Uterus (tissue), 4 donors: Measurements from ENCODE around the gene PPP1R26. TPM values are rescaled to one million over a fixed set of nuclear protein-coding genes. Genes with fewer than 3 reads are reported as not detected.

Experiments used
- DNase-seq, 2 donors: peaks; one replicate each; pipeline ENCODE4 v3.0.0-alpha.2; 2019 to 2020
- H3K27ac ChIP-seq, 2 donors: fragments of 200-600 bp; sonication (generic); 1 replicate in 1 of 2; 2 replicates in 1 of 2; pipeline ENCODE4 v1.5.1; 2016 to 2018
- H3K27me3 ChIP-seq, 2 donors: fragments of 200-600 bp; sonication (generic); one replicate each; pipeline ENCODE4 v1.5.1; 2018 to 2019; ENCODE audit warnings: control low read depth in 1 of 2
- H3K36me3 ChIP-seq, 2 donors: fragments of 200-600 bp; sonication (generic); one replicate each; pipeline ENCODE4 v1.5.1; 2019; ENCODE audit warnings: control low read depth in 1 of 2
- H3K4me1 ChIP-seq, 2 donors: fragments of 200-600 bp; sonication (generic); one replicate each; pipeline ENCODE4 v1.5.1; 2018 to 2019; ENCODE audit warnings: control low read depth in 1 of 2
- H3K4me3 ChIP-seq, 2 donors: fragments of 200-600 bp; sonication (generic); 1 replicate in 1 of 2; 2 replicates in 1 of 2; pipeline ENCODE4 v1.5.1; 2018 to 2019; ENCODE audit warnings: mild to moderate bottlenecking in 1 of 2
- H3K9me3 ChIP-seq, 2 donors: fragments of 200-600 bp; sonication (generic); one replicate each; pipeline ENCODE4 v1.5.1; 2019; ENCODE audit warnings: control low read depth in 1 of 2
- CTCF ChIP-seq, 4 experiments: fragments of 200-600 bp in 2 of 4; fragments of 450-650 bp in 2 of 4; sonication (generic) in 2 of 4; IDR thresholded peaks; one replicate each; pipeline ENCODE4 v1.5.1; 2016 to 2019; ENCODE audit warnings: antibody characterized with exemption in 4 of 4, mild to moderate bottlenecking in 2 of 4, moderate library complexity in 1 of 4
- POLR2A ChIP-seq, 2 donors: fragments of 450-650 bp; IDR thresholded peaks; one replicate each; pipeline ENCODE4 v1.6.1; 2016; ENCODE audit warnings: antibody characterized with exemption in 2 of 2, mild to moderate bottlenecking in 1 of 2, moderate library complexity in 1 of 2
- intact Hi-C: fragments of 100-400 bp; cut with DNase I; formaldehyde crosslinking; loops from one replicate; pipeline ENCODE4 v1.15.1; 2023; ENCODE audit warnings: low total_unique reads
- total RNA-seq, 4 donors: library from RNA; depleted of rRNA in 3 of 4; stranded (reverse); fragments of >200 nt in 3 of 4; gene quantifications; one replicate each; pipeline versions ENCODE4 v1.1.0 to v1.2.4, GENCODE V29; 2014 to 2023
- donor health status: DM: yes; HTN: yes; CAD: no.

Gene PPP1R26
- total RNA-seq, 4 donors from 2014 or later: 3.6 to 16.4 (median 10.6) TPM

DNA sequence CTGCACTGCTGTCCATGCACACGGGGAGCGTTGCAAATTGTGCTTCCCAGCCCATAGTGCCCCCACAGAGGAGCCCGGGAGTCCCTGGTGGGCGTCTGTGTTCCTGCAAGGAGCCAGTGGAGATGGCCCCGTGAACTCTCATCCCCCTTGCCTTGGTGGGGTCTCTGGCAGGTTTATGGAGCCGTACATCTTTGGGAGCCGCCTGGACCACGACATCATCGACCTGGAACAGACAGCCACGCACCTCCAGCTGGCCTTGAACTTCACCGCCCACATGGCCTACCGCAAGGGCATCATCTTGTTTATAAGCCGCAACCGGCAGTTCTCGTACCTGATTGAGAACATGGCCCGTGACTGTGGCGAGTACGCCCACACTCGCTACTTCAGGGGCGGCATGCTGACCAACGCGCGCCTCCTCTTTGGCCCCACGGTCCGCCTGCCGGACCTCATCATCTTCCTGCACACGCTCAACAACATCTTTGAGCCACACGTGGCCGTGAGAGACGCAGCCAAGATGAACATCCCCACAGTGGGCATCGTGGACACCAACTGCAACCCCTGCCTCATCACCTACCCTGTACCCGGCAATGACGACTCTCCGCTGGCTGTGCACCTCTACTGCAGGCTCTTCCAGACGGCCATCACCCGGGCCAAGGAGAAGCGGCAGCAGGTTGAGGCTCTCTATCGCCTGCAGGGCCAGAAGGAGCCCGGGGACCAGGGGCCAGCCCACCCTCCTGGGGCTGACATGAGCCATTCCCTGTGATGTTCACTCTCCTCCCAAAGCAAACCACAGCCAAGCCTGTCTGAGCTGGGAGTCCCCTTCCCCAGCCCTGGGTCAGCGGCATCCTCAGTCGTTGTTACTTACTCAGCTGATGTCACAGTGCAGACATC is 24.0 kb downstream of the PPP1R26 start:
- Histone ChIP-seq H3K4me3 (no peak overlapping the region), H3K27me3 (no peaks in the 10 kb centered on the region), H3K36me3 (no peaks in the 10 kb centered on the region), H3K9me3 (no peaks in the 10 kb centered on the region), H3K4me1 (peaks cover 2 to 16% of the 10 kb centered on the region in 2 donors), H3K27ac (no peak overlapping the region)
- TF ChIP-seq POLR2A (IDR thresholded peaks at IDR 0.05) (no peak), CTCF (IDR thresholded peaks at IDR 0.05) (no peak)
- intact Hi-C loops: no loop called here
- no peak for DNase-seq

GRCh38 chr9:135504262-135505243 is 25.0 kb downstream of the PPP1R26 start:
- intact Hi-C loops: no loop called here
- Histone ChIP-seq H3K4me1 (peaks cover 2 to 16% of the 10 kb centered on the region in 2 donors), H3K27me3 (no peaks in the 10 kb centered on the region), H3K4me3 (no peak overlapping the region), H3K9me3 (no peaks in the 10 kb centered on the region), H3K36me3 (no peaks in the 10 kb centered on the region), H3K27ac (no peak overlapping the region)
- peak; percentile 37 to 40 for DNase-seq
- no peak for TF ChIP-seq POLR2A (IDR thresholded peaks at IDR 0.05)
- TF ChIP-seq CTCF (IDR thresholded peaks at IDR 0.05): peak; percentile 29 to 59 (median 46)

DNA sequence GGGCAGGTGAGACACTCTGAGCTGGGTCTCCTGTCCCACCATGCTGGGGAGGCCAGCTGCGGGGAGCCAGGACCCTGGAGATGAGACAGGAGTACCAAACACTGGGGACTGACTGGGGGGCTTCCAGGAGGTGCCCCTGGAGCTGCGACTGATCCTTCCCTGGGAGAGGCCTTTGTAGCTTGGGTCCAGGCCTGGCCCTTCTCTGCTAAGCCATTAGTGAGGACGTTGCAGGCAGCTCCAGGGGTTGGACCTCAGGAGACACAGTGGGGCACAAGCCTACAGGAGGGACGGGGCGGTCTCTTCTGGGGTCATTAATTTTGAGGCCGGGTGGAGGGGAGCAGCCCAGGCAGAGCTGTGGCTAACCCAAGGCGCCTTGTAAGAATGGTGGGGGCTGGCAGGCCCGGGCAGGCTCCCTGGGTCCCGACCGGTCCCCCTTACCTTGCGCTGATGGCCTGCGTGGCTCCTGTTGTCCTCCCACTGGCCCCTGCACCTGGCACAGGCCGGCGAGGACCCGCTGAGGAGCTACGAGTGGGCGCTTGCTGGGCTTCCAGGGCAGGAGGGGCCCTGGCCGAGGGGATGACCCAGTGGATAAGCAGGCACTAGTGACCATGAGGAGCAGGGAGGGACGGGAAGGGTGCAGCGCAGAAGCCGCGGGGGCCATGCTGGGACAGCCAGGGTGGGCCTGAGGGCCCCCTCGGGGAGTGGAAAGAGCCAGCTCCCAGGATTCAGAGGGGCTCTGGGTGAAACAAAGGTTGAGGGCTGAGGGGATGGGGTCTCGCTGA is 26.0 kb downstream of the PPP1R26 start:
- DNase-seq: no peak
- Histone ChIP-seq H3K27me3 (no peaks in the 10 kb centered on the region), H3K4me1 (peaks cover 2 to 16% of the 10 kb centered on the region in 2 donors), H3K36me3 (no peaks in the 10 kb centered on the region), H3K27ac (no peak overlapping the region), H3K9me3 (no peaks in the 10 kb centered on the region), H3K4me3 (no peak overlapping the region)
- no peak for TF ChIP-seq CTCF (IDR thresholded peaks at IDR 0.05)
- TF ChIP-seq POLR2A (IDR thresholded peaks at IDR 0.05): peak in 1 of 2 donors; percentile 12
- intact Hi-C loops: no loop called here

DNA sequence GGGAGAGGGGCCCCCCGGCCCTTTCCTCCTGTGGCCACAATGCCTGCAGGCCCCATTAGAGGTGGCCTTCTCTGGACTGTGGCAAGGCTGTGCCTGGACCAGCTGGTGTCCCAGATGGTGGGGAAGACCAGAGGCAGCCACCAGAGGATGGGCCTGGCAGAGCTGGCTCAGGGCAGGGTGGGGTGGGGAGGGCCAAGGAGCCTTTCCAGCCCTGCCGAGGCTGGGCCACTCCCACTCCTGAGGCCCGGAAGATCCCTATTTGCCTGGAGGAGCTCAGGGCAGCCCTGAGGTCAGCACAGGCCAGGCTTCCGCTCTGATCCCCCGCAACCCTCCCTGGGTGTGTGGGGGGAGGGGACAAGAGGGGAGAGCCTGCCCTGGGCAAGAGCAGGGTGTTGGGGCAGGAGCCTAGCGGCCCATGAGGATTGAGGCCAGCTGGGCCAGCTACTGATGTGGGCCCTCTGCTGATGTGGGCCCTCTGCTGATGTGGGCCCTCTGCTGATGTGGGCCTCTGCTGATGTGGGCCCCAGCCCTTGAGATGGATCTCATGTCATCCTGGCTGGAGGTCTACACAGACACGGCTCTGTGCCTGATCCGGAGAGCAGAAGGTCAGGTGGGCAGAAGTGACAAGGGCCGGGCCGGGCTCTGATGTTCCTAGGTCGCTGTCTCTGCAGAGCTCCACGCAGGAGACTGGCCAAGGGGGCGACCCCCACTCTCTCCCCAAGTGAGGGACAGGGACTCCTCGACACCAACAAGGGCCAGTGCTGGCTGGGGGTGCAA is 26.9 kb downstream of the PPP1R26 start:
- Histone ChIP-seq H3K4me3 (no peak overlapping the region), H3K27ac (no peak overlapping the region), H3K4me1 (peaks cover 2 to 10% of the 10 kb centered on the region in 2 donors), H3K36me3 (no peaks in the 10 kb centered on the region), H3K9me3 (no peaks in the 10 kb centered on the region), H3K27me3 (no peaks in the 10 kb centered on the region)
- DNase-seq: no peak
- intact Hi-C loops: no loop called here
- TF ChIP-seq POLR2A (IDR thresholded peaks at IDR 0.05) (no peak), CTCF (IDR thresholded peaks at IDR 0.05) (no peak)
